Hepatic stellate cell (primary cell): Measurements from ENCODE around the gene FRAT2.
"Not testable (repeated sequence)": the region's sequence is repeated elsewhere in the genome, so short reads cannot be mapped to it uniquely, and the experiment has no call there.

Experiments used
- DNase-seq: peaks from one replicate; pipeline ENCODE4 v3.0.0; 2011; ENCODE audit warnings: low spot score

The FRAT2 gene

DNA sequence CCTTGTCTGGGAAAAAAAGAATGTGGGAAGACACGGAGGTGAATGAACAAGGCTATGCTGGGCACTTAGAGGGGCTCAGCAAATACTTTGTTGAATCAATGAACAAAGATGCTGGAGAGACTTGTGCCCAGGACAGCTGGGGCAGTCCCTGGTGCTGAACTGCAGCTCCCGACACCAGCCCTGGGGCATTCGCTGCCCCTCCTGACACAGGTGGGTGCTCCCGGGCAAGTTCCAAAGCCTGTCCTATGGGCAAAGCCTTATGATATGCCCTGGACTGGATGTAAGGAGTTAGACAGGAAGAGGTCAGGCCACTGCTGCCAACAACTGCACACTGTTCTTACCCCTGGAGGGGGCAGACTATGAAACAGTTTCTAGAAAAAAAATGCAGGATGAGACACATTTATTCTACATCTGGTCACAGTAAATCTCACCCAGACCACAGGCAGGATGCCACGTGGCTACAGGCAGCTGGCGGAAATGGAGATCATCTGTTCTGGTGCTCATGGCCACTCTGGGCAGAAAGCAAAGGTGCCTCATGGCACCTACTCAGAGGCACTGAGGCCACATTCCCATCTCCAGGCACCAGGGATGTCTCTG, 21.9 kb upstream of the FRAT2 start:
- DNase-seq: no peak

DNA sequence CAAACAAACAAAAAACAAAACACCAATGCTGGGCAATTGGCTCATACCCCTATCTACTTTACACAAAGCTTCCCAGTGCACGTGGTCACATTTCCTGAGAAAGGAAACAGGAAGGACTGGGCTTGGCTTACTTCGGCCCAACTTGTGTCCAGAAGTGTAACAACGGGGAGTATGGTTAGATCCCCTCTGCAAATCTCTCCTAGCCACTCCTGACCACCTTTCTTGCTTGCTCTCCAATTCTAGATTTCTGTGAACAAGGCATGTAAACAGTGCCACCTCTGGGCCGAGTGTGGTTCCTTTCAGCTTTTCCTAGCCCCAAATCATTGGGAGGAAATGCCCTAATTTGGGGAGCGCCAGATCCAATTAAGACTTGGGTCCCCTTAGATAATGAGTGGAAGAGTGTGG, 21.0 kb upstream of the FRAT2 start:
- DNase-seq: no peak

GRCh38 chr10:97353945-97354344, 19.4 kb upstream of the FRAT2 start:
- no peak for DNase-seq

- DNase-seq: no peak
Observed at GRCh38 chr10:97349752-97350513, 15.4 kb upstream of the FRAT2 start.

DNA sequence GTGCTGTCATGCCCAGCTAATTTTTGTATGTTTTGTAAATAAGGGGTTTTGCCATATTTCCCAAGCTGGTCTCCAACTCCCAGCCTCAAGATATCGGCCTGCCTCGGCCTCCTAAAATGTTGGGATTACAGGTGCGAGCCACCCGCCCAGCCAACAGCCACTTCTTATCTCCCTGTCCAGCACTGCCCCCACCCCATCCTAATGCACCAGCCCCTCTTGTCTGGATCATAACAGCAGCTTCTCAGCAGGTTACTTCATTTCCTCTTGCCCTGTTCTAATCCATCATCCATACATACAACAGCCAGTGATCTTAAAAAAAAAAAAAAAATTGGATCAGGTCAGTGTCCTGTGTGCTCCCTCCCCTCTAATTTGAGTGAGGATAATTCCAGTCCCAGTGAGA, 12.8 kb upstream of the FRAT2 start:
- no peak for DNase-seq

DNA sequence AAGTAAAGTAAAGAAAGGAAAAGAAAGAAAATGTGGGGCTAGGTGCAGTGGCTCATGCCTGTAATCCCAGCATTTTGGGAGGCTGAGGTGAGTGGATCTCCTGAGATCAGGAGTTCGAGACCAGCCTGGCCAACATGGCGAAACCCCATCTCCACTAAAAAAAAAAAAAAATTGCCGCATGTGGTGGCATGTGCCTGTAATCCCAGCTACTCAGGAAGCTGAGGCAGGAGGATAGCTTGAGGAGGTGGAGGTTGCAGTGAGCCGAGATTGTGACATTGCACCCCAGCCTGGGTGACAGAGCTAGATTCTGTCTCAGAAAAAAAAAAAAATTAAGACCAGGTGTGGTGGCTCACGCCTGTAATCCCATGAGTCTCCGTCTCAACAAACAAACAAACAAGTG, 9.1 kb upstream of the FRAT2 start:
- DNase-seq: not testable (repeated sequence)

GRCh38 chr10:97341416-97341815, 6.9 kb upstream of the FRAT2 start:
- DNase-seq: no peak

DNA sequence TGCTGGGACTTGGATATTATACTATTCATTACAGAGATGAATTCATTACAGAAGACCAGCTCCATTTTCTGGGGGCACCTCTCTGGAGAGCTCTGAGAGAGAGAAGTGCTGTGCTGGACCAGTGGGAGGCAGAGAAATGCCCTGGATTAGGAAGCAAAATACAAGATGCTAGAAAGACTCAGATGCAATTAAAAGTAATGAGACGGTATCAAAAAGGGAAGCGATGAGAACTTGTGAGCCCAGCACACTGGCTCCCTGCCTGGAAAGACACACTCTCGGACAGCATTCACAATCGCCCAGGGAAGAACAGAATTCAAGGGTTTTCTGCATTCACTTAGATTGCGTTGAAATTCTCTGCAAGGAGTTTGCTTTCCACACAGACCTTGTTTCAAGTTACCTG, 3.5 kb upstream of the FRAT2 start:
- no peak for DNase-seq

DNA sequence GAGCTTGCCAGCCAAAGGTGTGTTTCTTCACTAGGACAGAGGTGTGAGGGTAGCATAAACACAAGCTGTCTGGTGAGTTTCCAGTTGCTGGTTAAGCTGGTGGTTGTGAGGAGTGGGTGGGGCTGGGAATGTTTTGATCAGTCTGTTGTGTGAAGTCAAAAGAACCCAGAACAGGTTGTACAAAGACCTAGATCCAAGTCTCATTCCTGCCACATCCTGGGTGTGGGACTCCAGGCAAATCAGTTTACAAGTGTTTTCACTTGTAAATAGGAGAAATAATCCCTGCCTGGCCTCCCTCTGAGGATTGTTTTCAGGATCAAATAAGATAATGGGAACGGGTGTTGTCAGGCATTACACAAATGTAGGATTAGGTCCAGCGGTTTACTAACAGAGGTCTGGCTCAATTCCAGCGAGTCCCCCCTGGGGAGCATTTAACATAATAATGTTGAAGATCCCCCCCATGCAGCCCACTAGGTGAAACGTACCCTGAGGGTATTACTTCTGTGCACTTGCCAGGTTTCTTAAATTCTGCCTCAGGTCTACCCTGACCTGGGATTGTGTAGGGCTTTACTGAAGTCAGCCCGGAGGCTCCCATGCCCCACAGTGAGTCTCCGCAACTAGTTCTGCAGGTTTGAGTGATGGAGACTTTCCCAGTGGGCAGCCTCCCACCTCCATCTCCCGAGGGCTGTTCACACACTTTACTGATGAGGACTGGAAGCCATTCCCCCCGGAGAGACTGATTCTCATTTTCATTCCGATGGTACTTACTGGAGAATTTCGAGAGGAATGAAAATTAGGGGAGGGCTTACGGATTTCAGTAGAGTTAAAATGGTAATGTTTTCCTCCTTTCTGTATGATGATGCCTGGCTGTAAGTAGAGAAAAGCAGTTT, 2.7 kb upstream of the FRAT2 start:
- no peak for DNase-seq

DNA sequence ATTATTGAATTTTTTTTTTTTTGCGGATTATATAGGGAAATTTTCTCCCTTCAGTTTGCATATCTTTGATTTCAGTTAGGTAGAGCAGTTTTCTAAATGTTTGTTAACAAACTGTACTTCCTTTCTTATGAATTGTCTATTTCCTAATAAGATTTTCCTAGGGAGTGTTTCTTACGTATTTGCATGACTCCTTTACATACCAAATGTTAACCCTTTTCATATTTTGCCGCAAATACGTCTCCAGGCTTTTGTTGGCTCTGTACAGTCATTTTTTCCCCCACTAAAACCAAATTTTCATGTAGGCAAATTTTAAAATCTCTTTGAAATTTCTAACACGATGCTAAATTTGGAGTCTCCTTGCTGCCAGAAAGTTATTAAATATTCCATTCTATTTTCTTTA, 1.9 kb upstream of the FRAT2 start:
- no peak for DNase-seq

DNA sequence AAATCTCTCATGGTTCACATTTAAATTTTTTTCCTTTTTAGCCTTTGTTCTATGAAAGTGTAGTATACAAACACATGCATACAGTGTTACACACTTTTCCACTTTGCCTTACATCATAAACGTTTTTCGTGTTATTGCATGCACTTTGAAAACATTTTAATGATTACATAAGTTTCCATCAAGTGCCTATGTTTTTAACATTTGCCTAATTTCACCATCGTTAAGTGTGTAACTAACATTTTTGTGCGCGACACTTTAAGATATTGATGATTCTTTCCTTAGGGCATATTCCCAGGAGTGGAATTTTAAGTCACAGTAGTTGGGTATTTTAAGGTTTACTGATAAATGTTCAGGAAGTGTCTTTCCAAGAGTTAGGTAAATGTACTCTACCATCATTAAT, 1.5 kb upstream of the FRAT2 start:
- no peak for DNase-seq

DNA sequence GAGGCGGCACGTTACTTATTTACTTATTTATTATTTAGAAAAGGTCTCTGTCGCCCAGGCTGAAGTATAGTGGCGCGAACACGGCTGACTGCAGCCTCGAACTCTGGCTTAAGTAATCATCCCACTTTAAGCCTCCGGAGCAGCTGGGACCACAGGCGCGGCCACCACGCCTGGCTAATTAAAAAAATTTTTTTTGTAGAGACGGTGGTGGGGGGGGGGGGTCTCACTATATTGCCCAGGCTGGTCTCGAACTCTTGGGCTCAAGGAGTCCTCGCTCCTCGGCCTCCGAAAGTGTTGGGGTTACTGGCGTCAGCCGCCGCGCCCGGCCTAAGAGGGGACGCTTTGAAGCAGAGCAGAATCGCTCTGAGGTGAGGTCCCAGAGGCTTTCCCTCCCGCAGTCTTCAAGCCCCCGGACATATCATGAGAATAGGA, 675 bp upstream of the FRAT2 start:
- DNase-seq: no peak

DNA sequence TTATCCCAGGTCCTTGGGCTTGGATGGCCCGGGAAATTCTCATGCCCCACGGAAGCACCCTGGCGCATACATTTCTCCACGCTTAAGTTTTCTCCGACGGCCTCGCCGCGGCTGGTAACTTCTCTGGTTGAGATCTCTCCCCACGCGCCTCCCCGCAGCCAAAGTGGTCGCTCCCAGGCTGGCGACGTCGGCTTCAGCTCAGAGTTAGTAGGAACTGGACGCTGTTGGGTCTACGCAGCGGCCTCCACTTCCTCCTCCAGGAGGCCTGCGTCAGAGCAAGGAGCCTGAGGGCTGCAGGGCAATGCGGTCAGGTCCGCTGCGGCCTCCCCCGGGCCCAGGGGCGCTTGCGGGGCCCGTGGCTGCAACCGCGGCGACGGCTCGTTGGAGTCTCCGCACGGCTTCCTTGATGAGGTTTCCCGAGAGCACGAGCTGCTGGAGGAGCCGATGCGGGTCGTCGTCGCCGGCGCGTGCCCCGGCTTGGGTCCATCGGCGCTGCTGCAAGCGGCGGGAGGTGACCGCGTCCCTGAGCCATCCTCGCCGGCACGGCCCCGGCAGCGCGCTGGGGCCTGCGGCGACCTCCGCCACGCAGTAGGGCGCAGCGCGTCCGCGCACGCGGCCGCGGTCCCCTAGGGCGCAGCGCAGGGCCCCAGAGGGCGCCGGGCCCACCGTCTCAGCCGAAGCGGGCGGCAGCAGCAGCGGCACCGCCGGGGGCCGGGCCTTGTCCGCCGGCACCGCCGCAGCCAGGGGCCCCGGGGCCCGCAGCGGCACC, 744 bp downstream of the FRAT2 start:
- peak; percentile 33 for DNase-seq

DNA sequence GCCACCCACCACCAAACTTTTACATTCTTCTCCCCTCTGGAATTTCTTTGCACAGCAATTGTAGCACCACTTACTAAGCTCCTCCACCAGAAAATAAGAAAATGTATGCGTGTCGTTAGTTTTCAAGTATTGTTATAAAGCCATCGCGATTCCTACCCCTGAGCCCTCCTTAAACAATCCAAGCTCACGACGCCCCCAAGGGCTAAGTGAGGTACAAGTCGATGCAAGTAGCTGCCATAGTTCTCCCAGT, 1.3 kb downstream of the FRAT2 start:
- DNase-seq: peak; percentile 30

DNA sequence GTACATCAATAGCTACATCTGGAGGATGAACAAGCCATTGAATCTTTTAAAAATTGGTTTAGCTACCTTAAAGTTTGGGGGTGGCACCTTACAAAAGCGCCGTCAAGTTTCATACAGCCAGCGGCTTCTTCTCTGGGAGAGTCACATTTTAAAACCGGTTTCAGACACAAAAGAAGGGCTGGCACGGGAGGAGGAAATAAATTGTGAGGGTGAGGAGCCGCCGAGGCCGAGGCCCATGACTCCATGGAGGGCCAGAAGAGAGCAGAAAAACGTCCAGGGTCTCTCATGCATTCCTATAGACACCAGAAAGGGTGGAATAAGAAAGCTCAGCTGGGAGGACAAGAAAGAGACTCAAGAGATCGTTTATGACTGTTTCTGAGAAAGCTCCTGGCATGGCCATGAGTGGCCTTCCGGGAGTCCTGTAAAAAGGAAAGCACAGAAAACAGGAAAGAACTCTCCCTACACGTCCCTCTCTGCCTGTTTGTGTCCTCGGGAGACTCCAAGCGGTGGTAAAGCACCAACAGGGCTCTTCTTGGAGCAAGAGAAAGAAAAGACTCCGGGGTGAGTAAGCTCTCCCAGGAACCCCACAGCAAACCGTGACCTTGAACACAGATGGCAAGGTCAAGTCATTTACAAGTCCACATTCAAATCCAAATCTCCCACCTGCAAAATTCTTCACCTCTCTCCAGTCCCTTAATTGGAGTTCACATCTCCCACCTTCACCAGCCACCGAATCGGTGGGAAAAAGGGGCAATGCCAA, 1.8 kb downstream of the FRAT2 start:
- DNase-seq: peak; percentile 88

DNA sequence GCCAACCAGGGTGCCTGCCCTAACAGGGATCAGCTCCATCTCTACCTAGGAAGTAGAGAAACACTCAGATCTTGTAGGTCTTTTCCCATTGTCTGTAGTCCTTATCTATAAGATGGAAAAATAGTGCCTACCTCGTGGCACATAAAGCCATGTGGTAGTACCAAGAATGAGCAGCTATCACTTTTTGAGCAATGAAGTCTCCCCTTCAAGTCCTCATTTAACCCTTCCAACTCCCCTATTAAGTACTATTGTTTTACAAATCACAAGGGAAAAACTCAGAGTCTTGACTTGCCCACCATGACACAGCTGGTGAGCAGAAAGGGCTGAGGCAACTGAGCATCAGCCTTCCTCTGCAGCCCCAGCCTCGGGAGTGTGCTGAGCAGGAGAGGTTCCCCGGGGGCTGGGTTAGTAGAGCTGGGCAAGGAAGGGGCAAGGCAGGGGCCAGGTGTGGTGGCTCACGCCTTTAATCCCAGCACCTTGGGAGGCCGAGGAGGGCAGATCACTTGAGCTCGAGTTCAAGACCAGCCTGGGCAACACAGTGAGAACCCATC, 3.3 kb downstream of the FRAT2 start:
- no peak for DNase-seq

DNA sequence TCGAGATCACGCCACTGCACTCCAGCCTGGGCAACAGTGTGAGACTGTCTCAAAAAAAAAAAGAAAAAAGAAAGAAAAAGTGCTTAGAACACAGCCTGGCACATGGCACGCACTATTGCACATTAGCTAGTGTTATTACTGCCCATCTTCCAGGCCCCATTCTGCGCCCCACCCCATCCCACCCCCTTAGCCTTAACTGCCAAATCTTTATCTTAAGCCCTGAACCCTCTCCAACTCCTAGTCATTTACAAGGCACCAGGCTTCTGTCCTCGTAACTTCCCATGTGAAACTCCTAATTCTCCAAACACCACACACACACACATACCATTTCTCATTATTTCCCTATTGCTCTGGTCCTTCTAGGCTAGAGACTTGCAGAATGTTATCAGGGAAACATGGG, 4.8 kb downstream of the FRAT2 start:
- DNase-seq: no peak

DNA sequence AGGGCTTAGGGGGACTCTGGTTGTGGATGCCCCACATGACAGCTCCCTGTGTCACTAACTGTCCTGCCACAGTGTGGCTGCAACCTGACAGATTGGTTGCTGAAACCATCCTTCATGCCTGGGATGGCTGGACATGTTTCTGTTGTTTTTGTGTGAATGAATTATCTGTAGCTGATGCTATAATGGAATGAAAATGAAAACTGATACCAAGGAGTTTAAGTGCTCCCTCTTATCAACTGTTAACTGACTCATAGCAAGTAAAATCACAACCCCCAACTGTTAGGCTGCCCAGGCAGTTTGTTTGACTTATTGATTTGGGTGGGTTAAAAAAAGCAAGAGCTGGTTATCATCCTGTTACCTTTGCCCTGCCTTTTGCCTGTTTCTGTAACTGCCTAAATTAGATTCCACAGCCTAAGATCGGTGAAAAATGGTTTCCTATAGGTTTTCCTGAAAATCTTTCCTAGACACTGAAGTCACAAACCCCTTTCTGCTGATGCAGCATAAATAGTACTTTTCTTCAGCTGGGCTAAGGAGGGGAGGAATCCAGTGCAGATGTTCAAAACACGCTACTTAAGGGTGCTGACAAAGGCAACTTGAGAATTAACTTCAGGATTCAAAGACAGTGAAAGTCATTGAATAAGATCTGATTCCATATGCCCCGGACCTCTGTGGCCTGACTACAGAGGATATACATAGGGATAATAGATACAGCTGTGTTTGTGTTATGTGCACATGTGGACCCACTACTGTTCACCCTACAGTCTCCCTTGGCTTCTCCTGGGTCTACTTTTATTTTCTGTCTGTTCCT, 5.7 kb downstream of the FRAT2 start:
- DNase-seq: no peak

DNA sequence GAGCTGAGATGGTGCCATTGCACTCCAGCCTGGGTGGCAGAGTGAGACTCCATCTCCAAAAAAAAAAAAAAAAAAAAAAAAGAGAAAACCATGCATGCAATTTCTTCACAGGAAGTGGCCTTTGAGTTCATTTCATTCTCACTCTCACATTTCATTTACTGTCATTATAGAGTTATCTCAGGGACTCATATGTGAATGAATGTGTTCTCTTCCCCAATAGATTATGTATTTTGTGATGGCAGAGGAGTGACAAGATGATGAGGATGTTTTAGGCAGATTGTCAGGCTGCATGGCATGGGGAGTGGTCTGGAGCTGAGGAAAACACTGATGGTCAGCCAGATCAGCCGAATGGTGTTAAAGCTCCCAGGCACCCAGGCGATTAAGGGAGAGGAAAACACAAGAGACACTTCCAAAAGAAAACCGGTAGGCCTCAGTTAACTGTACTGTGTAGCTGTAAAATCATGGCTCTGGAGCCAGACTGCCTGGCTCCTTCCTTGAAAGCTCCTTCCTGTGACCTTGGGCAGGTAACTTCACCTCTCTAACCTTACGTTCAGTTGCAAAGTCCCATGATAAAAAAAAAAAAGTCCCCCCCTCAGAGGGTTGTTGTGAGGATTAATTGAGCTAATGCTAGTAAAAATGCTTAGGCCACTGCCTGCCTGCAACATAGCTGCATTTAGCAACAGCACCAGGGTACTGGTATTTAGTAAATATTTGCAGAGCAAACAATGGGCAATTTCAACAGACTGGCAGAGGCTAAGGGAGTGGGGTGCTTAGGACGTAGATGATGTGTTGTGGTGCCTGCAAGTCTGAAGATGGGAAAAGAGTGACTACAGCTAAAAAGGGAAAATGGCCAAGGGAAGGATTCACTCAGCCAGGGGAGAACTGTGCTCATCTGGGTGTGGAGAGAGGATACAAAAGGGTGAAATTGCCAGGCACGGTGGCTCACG, 6.9 kb downstream of the FRAT2 start:
- DNase-seq: no peak
